Nephron (organoid): ENCODE data around the gene RPL5.

Experiments
- H3K27ac Mint-ChIP-seq, 3 experiments: 2 replicates each; pipeline ENCODE4 v1.8.0; 2020; ENCODE audit warnings: mixed read lengths in 3 of 3, mild to moderate bottlenecking in 2 of 3, moderate library complexity in 1 of 3
- H3K27me3 Mint-ChIP-seq: 2 replicates; pipeline ENCODE4 v1.8.0; 2021; ENCODE audit warnings: low read depth, mild to moderate bottlenecking, moderate library complexity, mixed read lengths
- H3K36me3 Mint-ChIP-seq: 2 replicates; pipeline ENCODE4 v1.8.0; 2020; ENCODE audit warnings: low read depth, mixed read lengths
- H3K4me1 Mint-ChIP-seq: 2 replicates; pipeline ENCODE4 v1.8.0; 2020; ENCODE audit warnings: mixed read lengths
- H3K4me3 Mint-ChIP-seq, 3 experiments: 2 replicates each; pipeline ENCODE4 v1.8.0; 2020; ENCODE audit warnings: mild to moderate bottlenecking in 3 of 3, mixed read lengths in 3 of 3, moderate library complexity in 2 of 3
- H3K9me3 Mint-ChIP-seq: 2 replicates; pipeline ENCODE4 v1.8.0; 2020; ENCODE audit warnings: mixed read lengths
- CTCF ChIP-seq, 3 experiments: fragments of 200-600 bp; sonication (generic); IDR thresholded peaks; one replicate each; pipeline ENCODE4 v1.5.0; 2021; ENCODE audit warnings: antibody characterized with exemption in 3 of 3; ENCODE audit not compliant: unreplicated experiment in 3 of 3

RPL5 gene

GRCh38 chr1:92884195-92884594, 52.4 kb downstream of the RPL5 start:
- Mint-ChIP-seq H3K27ac (no peak overlapping the region), H3K27me3 (no peaks in the 10 kb centered on the region), H3K4me3 (no peak overlapping the region)

GRCh38 chr1:92886886-92887419, 55.1 kb downstream of the RPL5 start:
- H3K36me3 Mint-ChIP-seq: no peaks in the 10 kb centered on the region
- peaks cover 12% of the 10 kb centered on the region for H3K9me3 Mint-ChIP-seq
- no peaks in the 10 kb centered on the region for H3K27me3 Mint-ChIP-seq
- no peaks in the 10 kb centered on the region for H3K4me1 Mint-ChIP-seq
- no peak overlapping the region for H3K27ac Mint-ChIP-seq
- no peak for TF ChIP-seq CTCF (IDR thresholded peaks at IDR 0.05; ENCODE audit: unreplicated experiment in 3 of 3)
- no peak overlapping the region for H3K4me3 Mint-ChIP-seq

More at GRCh38 chr1:92884195-92884594, 52.4 kb downstream of the RPL5 start:
- Mint-ChIP-seq H3K4me1 (no peaks in the 10 kb centered on the region), H3K36me3 (no peaks in the 10 kb centered on the region), H3K9me3 (peaks cover 3% of the 10 kb centered on the region)
- TF ChIP-seq CTCF (IDR thresholded peaks at IDR 0.05; ENCODE audit: unreplicated experiment in 3 of 3): no peak

- Mint-ChIP-seq H3K9me3 (peaks cover 16% of the 10 kb centered on the region), H3K27me3 (no peaks in the 10 kb centered on the region), H3K4me1 (no peaks in the 10 kb centered on the region), H3K36me3 (no peaks in the 10 kb centered on the region), H3K4me3 (no peak overlapping the region), H3K27ac (no peak overlapping the region)
- TF ChIP-seq CTCF (IDR thresholded peaks at IDR 0.05; ENCODE audit: unreplicated experiment in 3 of 3): no peak
Measured at GRCh38 chr1:92887465-92887864, 55.6 kb downstream of the RPL5 start.
